Dedifferentiated amniotic fluid mesenchymal stem cell (primary cell): ENCODE measurements around the gene PLCXD1.
"Not testable (repeated sequence)": the region's sequence is repeated elsewhere in the genome, so short reads cannot be mapped to it uniquely, and the experiment has no call there.

Source experiments
- DNase-seq: peaks from one replicate; pipeline ENCODE4 v3.0.0-alpha.2; 2016; ENCODE audit errors: extremely low spot score

Gene PLCXD1

GRCh38 chrX:281166-281999 lies at the start of gene PLCXD1:
Gene PLCXD1, plus strand, starts transcription at chrX:281381. Its CDS starts 2,807 bp downstream, at chrX:284188.
- no peak for DNase-seq

DNA sequence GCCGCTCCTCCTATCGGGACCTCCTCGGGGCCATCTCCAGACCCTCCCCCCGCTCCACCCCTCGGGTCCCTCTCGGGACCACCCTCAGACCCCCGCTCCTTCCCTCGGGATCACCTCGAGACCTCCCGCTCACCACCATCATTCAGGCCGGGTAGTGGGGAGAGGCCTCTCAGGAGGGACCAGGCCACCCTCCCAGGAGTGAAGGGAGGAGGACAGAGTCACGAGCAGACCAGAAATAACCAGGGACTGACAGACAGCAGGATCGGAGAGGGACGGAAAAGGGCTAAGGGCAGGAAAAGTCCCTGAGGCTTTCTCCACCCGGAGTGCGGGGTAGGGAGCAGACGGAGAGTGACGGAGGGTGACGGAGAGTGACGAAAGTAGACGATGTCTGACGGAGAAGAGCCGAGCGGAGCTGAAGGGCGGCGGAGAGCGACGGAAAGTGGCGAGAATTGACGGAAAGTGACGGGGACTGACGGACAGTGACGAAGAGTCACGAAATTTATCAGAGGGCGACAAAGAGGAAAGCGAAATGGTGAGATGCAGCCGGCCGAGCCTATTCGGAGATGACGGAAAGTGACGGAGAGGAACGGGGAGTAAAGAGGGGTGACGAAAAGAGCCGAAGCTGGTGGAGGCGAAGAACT lies 49.4 kb upstream of the PLCXD1 start:
- not testable (repeated sequence) for DNase-seq

DNA sequence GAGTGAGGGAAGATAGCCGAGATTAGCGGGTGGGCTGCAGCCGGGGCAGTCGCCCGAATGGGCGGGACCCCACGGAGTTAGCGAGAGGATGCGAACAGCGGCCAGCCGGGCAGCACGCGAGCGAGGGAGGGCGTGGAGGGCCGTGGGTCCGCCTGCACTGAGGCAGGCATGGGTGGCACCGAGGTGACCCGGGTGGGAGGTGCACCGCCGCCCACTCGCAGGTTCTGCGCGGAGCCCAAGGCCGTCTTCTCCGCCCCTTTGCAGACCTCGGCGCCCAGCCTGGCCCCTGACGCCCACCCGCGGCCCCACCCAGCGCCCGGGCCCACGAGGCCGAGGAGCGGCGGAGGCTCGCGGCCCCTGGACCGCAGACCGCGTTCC lies 48.9 kb upstream of the PLCXD1 start:
- DNase-seq: not testable (repeated sequence)

DNA sequence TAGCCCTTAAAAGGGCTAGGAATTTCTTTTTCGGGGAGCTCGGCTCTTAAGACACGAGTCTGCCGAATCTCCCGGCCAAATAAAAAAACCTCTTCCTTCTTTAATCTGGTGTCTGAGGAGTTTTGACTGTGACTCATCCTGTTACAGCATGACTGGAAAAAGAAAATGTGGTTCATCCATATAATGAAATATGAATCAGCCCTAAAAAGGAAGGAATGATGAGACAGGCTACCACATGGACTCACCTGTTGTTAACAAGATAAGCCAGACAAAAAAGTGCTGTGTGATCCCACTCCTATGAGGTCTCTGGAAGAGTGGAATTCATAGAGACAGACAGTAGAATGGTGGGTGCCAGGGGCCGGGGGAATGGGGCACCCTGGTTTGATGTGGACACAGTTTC lies 45.0 kb upstream of the PLCXD1 start:
- not testable (repeated sequence) for DNase-seq

DNA sequence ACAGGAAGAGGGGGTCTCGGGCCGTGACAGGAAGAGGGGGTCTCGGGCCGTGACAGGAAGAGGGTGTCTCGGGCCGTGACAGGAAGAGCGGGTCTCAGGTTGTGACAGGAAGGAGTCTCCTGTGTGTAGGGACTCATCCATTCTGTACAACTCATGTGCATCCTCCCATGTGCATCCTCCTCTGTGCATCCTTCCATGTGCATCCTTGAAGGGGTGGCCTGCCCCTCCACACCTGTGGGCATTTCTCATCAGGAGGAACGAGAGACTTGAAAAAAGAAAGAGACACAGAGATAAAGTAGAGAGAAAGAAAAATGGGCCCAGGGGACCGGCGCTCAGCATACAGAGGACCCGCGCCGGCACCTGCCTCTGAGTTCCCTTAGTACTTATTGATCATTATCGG lies 30.2 kb upstream of the PLCXD1 start:
- no peak for DNase-seq

DNA sequence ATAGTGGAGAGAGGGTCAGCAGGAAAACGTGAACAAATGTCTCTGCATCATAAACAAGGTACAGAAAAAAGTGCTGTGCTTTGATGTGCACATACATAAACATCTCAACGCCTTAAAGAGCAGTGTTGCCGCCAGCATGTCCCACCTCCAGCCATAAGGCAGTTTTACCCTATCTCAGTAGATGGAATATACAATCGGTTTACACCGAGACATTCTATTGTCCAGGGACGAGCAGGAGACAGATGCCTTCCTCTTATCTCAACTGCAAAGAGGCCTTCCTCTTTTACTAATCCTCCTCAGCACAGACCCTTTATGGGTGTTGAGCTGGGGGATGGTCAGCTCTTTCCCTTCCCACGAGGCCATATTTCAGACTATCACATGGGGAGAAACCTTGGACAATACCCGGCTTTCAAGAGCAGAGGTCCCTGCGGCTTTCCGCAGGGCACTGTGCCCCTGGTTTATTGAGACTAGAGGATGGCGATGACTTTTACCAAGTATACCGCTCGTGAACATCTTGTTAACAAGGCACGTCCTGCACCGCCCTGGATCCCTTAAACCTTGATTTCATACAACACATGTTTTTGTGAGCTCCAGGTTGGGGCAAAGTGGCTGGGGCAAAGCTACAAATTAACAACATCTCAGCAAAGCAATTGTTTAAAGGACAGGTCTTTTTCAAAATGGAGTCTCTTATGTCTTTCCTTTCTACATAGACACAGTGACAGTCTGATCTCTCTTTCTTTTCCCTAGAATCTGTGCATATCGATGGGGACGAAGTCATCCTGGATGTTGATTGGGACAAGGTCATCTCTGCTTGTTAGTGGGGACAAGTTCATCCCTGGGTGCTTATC lies 29.6 kb upstream of the PLCXD1 start:
- not testable (repeated sequence) for DNase-seq

DNA sequence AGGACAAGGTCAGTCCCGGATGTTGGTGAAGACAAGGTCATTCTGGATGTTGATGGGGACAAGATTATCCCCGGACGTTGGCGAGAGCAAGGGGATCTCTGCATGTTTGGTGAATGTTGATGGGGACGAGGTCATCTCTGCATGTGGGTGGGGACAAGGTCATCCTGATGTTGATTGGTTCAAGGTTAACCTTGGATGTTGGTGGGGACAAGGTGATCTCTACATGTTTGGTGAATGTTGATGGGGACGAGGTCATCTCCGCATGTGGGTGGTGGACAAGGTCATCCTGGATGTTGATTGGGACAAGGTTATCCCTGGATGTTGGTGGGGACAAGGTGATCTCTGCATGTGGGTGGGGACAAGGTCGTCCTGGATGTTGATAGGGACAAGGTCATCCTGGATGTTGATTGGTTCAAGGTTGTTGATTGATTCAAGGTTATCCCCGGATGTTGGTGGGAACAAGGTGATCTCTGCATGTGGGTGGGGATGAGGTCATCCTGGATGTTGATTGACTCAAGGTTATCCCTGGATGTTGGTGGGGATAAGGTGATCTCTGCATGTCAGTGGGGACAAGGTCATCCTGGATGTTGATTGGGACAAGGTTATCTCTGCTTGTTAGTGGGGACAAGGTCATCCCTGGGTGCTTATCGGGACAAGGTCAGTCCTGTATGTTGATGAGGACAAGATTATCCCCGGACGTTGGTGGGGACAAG lies 28.8 kb upstream of the PLCXD1 start:
- DNase-seq: no peak

GRCh38 chrX:252957-253291 lies 28.3 kb upstream of the PLCXD1 start:
- DNase-seq: no peak

- DNase-seq: no peak
These were observed 27.5 kb upstream of the PLCXD1 start for GRCh38 chrX:253451-254297.

- no peak for DNase-seq
These were observed 26.5 kb upstream of the PLCXD1 start for GRCh38 chrX:254630-255215.

- no peak for DNase-seq
These were observed 25.3 kb upstream of the PLCXD1 start for GRCh38 chrX:255923-256331.

- not testable (repeated sequence) for DNase-seq
These were observed 24.1 kb upstream of the PLCXD1 start for GRCh38 chrX:257054-257453.

- no peak for DNase-seq
These were observed 23.4 kb upstream of the PLCXD1 start for GRCh38 chrX:257681-258289.

DNA sequence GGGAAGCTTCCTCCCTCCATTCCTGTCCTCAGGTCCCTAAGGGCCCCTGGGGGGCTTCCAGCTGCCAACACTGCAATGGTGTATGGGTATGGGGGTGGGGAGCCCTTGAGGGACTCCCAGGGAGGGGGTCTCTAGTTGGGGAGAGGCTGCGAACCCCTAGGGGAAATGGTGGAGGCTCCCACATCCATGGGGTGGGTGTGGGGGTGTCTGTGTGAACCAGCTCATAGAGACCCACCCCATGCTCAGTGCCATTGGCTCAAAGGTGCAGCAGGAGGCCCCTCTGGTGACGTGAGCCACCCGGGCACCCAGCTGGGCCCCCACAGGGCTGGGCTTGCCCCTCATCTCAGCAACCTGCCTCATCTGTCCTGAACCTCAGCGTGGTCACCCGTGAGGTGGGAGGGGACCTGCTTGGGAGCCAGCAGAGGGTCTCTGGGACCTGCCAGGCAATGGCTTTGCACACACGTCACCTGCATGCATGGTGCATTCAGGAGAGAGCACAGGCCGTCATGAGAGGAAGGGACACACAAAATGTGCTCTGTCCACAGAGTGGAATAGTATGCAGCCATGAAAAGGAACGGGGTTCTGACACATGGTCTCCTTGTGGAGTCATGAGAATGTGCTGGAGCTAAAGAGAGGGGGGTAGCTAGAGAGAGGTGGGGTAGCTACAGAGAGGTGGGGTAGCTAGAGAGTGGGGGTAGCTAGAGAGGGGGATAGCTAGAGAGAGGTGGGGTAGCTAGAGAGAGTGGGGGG lies 22.7 kb upstream of the PLCXD1 start:
- no peak for DNase-seq

- no peak for DNase-seq
These were observed 21.4 kb upstream of the PLCXD1 start for GRCh38 chrX:259692-260355.

DNA sequence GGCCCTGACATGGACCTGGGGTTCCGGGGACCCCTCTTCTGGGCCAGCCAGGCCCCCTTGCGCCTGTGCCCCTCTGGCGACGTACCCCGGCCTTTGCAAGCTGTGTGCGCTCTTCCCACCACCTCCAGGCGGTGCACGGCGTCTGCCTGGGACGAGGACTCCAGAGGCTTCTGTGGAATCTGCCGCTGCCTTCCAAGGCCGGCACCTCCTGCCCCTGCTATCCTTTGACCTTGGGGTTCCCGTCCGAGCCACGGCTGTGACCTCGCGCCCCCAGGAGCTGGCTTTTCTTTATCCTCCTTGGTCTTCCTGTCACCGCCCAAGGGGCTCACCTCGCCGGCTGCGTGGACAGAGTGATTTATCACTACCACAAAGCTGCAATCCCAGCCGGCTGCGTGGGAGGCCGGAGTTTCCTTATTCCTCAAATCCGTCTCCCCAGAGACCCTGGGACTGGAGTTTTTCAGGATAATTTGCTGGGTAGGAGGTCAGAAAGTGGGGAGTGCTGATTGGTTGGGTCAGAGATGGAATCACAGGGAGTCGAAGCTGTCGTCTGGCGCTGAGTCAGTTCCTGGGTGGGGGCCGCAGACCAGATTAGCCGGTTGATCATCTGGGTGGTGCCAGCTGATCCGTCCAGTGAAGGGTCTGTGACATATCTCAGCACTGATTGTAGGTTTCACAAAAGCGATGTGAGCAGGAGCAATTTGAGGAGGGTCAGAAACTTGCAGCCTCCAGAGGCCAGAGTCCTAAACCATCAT lies 19.8 kb upstream of the PLCXD1 start:
- DNase-seq: no peak

- no peak for DNase-seq
These were observed 19.2 kb upstream of the PLCXD1 start for GRCh38 chrX:261919-262352.

DNA sequence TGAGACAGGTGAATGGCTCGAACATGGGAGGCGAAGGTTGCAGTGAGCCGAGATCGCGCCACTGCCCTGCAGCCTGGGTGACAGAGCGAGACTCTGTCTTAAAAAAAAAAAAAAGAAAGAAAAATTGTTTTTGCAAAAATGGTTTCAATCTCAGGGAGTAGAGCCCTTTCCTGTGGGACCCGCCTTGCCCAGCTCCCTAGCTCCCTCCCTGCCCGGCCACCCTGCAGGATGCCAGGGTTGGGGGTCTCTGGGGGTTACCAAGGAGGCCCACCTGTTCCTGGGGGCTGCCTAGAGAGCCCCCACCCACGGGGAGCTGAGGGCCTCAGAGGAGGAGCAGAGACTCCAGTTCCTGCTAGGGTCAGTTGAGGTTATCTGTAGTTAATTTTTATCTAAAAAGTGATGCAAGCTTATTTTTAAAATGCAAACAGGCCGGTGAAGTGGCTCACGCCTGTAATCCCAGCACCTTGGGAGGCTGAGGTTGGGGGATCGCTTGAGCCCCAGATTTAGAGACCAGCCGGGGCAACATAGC lies 18.7 kb upstream of the PLCXD1 start:
- no peak for DNase-seq
